GM12878 (cell line): ENCODE measurements around the gene SEMA4A. TPM values are rescaled to one million over a fixed set of nuclear protein-coding genes. Genes with fewer than 3 reads are reported as not detected.

ENCODE experiments used
- ATAC-seq: fragments of 200-7000 bp; cut with Tn5 transposase; 3 replicates; pipeline ENCODE4 v1.9.1; 2020; ENCODE audit warnings: mild to moderate bottlenecking, moderate library complexity
- BruUV-seq: library from RNA; stranded (reverse); fragments of 400-500 nt; replicated peaks from 2 replicates; lab custom pipeline; 2021; lab: Mats Ljungman, UMichigan
- CTCF ChIA-PET: fragments of 300-600 bp; sonication (Branson Sonifier 250); formaldehyde crosslinking; extraction: SDS; loops from one replicate; lab custom pipeline; 2021; ENCODE audit warnings: inconsistent platforms; lab: Yijun Ruan, JAX
- POLR2A ChIA-PET: fragments of 350-600 bp; formaldehyde crosslinking; extraction: SDS; loops from one replicate; lab custom pipeline; 2021; ENCODE audit warnings: inconsistent platforms; lab: Charles Lee
- RAD21 ChIA-PET: fragments of 300-600 bp; sonication (Branson Sonifier 250); formaldehyde crosslinking; loops from one replicate; lab custom pipeline; 2023; ENCODE audit warnings: antibody characterized with exemption; ENCODE audit not compliant: unreplicated experiment; lab: Charles Lee
- SMC1A ChIA-PET: fragments of 300-600 bp; sonication (Branson Sonifier 250); formaldehyde crosslinking; loops from one replicate; lab custom pipeline; 2023; ENCODE audit not compliant: unreplicated experiment, uncharacterized antibody; lab: Charles Lee
- DNase-seq: peaks from one replicate; pipeline ENCODE4 v3.0.0-alpha.2; 2011; ENCODE audit warnings: low read depth, low spot score
- FAIRE-seq: peaks from 3 replicates; lab custom pipeline; 2011; peaks lifted over from hg19 to GRCh38; lab: Jason Lieb, UNC
- H2AFZ ChIP-seq: 2 replicates; pipeline ENCODE4 v1.6.0; 2011; ENCODE audit warnings: low read depth, low read length, control low read depth; ENCODE audit not compliant: control insufficient read depth
- H3K27ac ChIP-seq: 2 replicates; pipeline ENCODE4 v1.5.1; 2011; ENCODE audit warnings: control low read depth; ENCODE audit not compliant: control insufficient read depth, insufficient read depth
- H3K27me3 ChIP-seq, 2 experiments: replicated peaks in 1 of 2; 2 replicates each; pipeline versions ENCODE4 v1.6.0 to v1.6.1; 2011; ENCODE audit warnings: low read length in 1 of 2; ENCODE audit not compliant: control insufficient read depth in 2 of 2, insufficient read depth in 2 of 2
- H3K36me3 ChIP-seq, 2 experiments: 2 replicates each; pipeline ENCODE4 v1.5.1; 2011; ENCODE audit warnings: low read length in 1 of 2; ENCODE audit not compliant: control insufficient read depth in 2 of 2, insufficient read depth in 2 of 2
- H3K4me1 ChIP-seq: 2 replicates; pipeline ENCODE4 v1.6.1; 2011; ENCODE audit warnings: mild to moderate bottlenecking, low read length, moderate library complexity, mixed read lengths; ENCODE audit not compliant: control insufficient read depth, insufficient read depth
- H3K4me2 ChIP-seq: 2 replicates; pipeline ENCODE4 v1.6.0; 2011; ENCODE audit warnings: control low read depth; ENCODE audit not compliant: control insufficient read depth, insufficient read depth
- H3K4me3 ChIP-seq: fragments of 200-600 bp; sonication (generic); 2 replicates; pipeline ENCODE4 v1.5.1; 2016
- H3K79me2 ChIP-seq: 2 replicates; pipeline ENCODE4 v1.6.0; 2011; ENCODE audit warnings: low read length; ENCODE audit not compliant: control insufficient read depth, insufficient read depth
- H3K9ac ChIP-seq: 2 replicates; pipeline ENCODE4 v1.8.0; 2011; ENCODE audit warnings: low read length, control low read depth, mixed read lengths; ENCODE audit not compliant: control insufficient read depth, insufficient read depth
- H3K9me3 ChIP-seq: replicated peaks from 3 replicates; pipeline ENCODE4 v1.5.1; 2011; ENCODE audit warnings: mild to moderate bottlenecking, low read length; ENCODE audit not compliant: control insufficient read depth, insufficient read depth
- H4K20me1 ChIP-seq: 2 replicates; pipeline ENCODE4 v1.6.0; 2011; ENCODE audit not compliant: control insufficient read depth, insufficient read depth
- ETV6 ChIP-seq, 2 experiments: fragments of 450-650 bp in 1 of 2; IDR thresholded peaks in 1 of 2; conservative IDR thresholded peaks in 1 of 2; 2 replicates each; pipeline ENCODE4 v1.6.1; 2014; ENCODE audit warnings: antibody characterized with exemption in 1 of 2, borderline replicate concordance in 1 of 2, low read depth in 1 of 2, mild to moderate bottlenecking in 1 of 2, moderate library complexity in 1 of 2
- HDGF ChIP-seq: fragments of 450-650 bp; IDR thresholded peaks from 2 replicates; pipeline ENCODE4 v1.6.1; 2016; ENCODE audit warnings: antibody characterized with exemption
- IKZF1 ChIP-seq: fragments of 450-650 bp; conservative IDR thresholded peaks from 2 replicates; pipeline ENCODE4 v1.6.1; 2017; ENCODE audit warnings: antibody characterized with exemption, mild to moderate bottlenecking
- IKZF2 ChIP-seq, 2 experiments: fragments of 450-650 bp; IDR thresholded peaks; 2 replicates each; pipeline ENCODE4 v1.6.1; 2017; ENCODE audit warnings: mild to moderate bottlenecking in 2 of 2, moderate library complexity in 2 of 2
- MTA2 ChIP-seq: fragments of 450-650 bp; IDR thresholded peaks from 2 replicates; pipeline ENCODE4 v1.6.1; 2016; ENCODE audit warnings: low read depth, mild to moderate bottlenecking, moderate library complexity
- RUNX3 ChIP-seq: IDR thresholded peaks from 2 replicates; pipeline ENCODE4 v1.6.1; 2012; ENCODE audit warnings: low read length, inconsistent platforms
- SIN3A ChIP-seq: IDR thresholded peaks from 2 replicates; pipeline ENCODE4 v1.6.1; 2012; ENCODE audit warnings: low read depth, low read length, improper control_type of control experiment
- SPI1 ChIP-seq: IDR thresholded peaks from 2 replicates; pipeline ENCODE4 v1.6.1; 2011; ENCODE audit warnings: low read depth, mild to moderate bottlenecking, low read length, moderate library complexity, borderline replicate concordance; ENCODE audit not compliant: insufficient read depth
- WGBS: methylation state at CpG from one replicate; pipeline ENCODE4 v1.1.6; 2016; ENCODE audit warnings: low lambda C conversion rate; ENCODE audit not compliant: insufficient replicate concordance, insufficient coverage; ENCODE audit errors: missing lambda C conversion rate; 5-methylcytosine and 5-hydroxymethylcytosine counted together
- in situ Hi-C: fragments of 300-500 bp; cut with MboI; formaldehyde crosslinking; loops from 9 replicates; pipeline ENCODE4 v1.14.3; 2018; ENCODE audit warnings: mixed read lengths
- intact Hi-C: fragments of 100-400 bp; cut with micrococcal nuclease; formaldehyde crosslinking; loops from one replicate; pipeline ENCODE4 v1.14.2; 2022; ENCODE audit not compliant: unreplicated experiment
- polyA plus RNA-seq, 11 experiments: library from polyadenylated mRNA; depleted of rRNA in 4 of 11; unstranded in 6 of 11; stranded (reverse) in 5 of 11; fragments of >200 nt; fragmentation: Nextera tagmentation in 4 of 11; fragmentation: Illumina TruSeq in 1 of 11; extraction: Ambion mirVana in 4 of 11; extraction: Trizol in 1 of 11; gene quantifications; 1 replicate in 1 of 11; 2 replicates in 10 of 11; pipeline versions ENCODE4 v1.2.1 to v1.2.3, GENCODE V29; 2011 to 2016; ENCODE audit warnings: inconsistent platforms in 2 of 11, missing spikeins in 2 of 11, low read depth in 1 of 11
- total RNA-seq, 4 experiments: library from RNA; depleted of rRNA in 3 of 4; stranded (reverse); fragments of >200 nt in 3 of 4; fragmentation: Illumina TruSeq in 1 of 4; extraction: Trizol in 1 of 4; gene quantifications; 2 replicates each; pipeline versions ENCODE4 v1.2.1 to v1.2.3, GENCODE V29; 2013 to 2021
- TF ChIP-seq, protein P1 (sequence below): IDR thresholded peaks from 2 replicates; pipeline ENCODE4 v1.6.1; 2011; ENCODE audit warnings: low read depth, low read length, improper control_type of control experiment, borderline replicate concordance

SEMA4A gene
- total and polyA plus RNA-seq, 10 of the 15 experiments (the other 5 are each of a cell fraction or from before 2014, with no cell fraction given) = 2.6 to 64.2 (median 32.8) TPM

DNA sequence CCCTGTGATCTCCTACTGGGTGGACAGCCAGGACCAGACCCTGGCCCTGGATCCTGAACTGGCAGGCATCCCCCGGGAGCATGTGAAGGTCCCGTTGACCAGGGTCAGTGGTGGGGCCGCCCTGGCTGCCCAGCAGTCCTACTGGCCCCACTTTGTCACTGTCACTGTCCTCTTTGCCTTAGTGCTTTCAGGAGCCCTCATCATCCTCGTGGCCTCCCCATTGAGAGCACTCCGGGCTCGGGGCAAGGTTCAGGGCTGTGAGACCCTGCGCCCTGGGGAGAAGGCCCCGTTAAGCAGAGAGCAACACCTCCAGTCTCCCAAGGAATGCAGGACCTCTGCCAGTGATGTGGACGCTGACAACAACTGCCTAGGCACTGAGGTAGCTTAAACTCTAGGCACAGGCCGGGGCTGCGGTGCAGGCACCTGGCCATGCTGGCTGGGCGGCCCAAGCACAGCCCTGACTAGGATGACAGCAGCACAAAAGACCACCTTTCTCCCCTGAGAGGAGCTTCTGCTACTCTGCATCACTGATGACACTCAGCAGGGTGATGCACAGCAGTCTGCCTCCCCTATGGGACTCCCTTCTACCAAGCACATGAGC, 23.3 kb downstream of the SEMA4A start (continued):
- no peak for TF ChIP-seq SIN3A

DNA sequence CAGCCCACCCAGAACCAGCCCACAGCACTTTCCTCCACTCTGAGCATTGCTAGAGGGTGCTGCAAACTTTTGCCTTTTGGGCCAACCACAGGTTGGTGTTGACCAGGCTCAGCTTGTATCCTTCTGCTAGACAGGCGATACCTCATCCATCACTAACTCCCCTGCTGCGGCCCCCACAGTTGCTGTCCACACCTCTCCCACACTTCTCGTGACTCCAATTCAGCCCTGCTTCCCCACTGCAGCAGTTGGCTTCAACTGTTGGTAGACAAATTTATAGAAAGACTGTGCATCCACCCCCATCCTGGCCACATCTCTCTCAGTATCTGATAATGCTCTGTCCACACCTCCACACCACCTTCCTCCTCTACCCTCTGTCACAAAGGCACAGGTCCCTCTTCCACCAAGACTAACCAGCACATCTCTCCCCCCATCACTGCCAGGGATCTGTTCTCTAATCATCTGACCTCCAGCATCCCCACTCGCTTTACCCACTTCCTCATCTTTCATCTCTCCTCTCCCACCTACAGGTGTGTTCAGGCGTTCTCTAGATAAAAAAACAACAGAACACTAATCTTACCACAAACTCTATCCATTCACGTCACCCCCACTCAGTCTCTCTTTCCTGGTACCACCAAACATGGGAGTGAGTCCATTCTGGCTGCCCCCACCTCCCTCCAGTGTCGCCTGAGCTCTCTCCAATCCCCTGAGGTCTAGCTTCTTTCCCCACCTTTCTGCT, 24.7 kb downstream of the SEMA4A start:
- SMC1A ChIA-PET = no interaction called here
- intact Hi-C loops = no loop called here
- FAIRE-seq = no peak
- no peak for DNase-seq
- CTCF ChIA-PET = interaction anchor here (1.1 kb wide), 1 partner anchor 35 kb away, joined by 3 read pairs; no protein-coding TSS in a partner anchor
- Histone ChIP-seq H3K9ac (no peak overlapping the region), H3K36me3 (peaks cover 6 to 20% of the 10 kb centered on the region in 2 experiments), H3K4me3 (no peak overlapping the region), H3K27ac (no peak overlapping the region), H3K4me2 (no peak overlapping the region), H3K9me3 (no peaks in the 10 kb centered on the region), H3K79me2 (no peaks in the 10 kb centered on the region), H3K27me3 (no peaks in the 10 kb centered on the region), H4K20me1 (no peaks in the 10 kb centered on the region), H2AFZ (no peak overlapping the region)
- in situ Hi-C loops = no loop called here
- no TSS peak for BruUV-seq
- peak; percentile 17 for ATAC-seq
- POLR2A ChIA-PET = interaction anchor here (0.5 to 1.1 kb wide), 4 partner anchors 14 to 40 kb away, joined by 3 to 4 read pairs (median 3); no protein-coding TSS in a partner anchor
- peak; percentile 72; the same call in 1 of the 2 replicates for TF ChIP-seq SPI1
- peak in 1 of 2 experiments; percentile 23; a peak in 2 of 4 replicates for TF ChIP-seq IKZF2 (IDR thresholded peaks at IDR 0.05)
- TF ChIP-seq ETV6 (conservative IDR thresholded peaks at IDR 0.05 in 1 of 2, IDR thresholded peaks at IDR 0.05 in 1 of 2; ENCODE audit: borderline replicate concordance in 1 of 2, low read depth in 1 of 2) = no peak
- TF ChIP-seq HDGF = peak; percentile 34; the same call in 1 of the 2 replicates
- 0 out of 2 replicates have a peak, but pooled peaks have one; percentile 22 for TF ChIP-seq IKZF1
- 0 out of 2 replicates have a peak, but pooled peaks have one; percentile 16 for TF ChIP-seq RUNX3
- TF ChIP-seq MTA2 = 0 out of 2 replicates have a peak, but pooled peaks have one; percentile 16
- TF ChIP-seq, protein P1, sequence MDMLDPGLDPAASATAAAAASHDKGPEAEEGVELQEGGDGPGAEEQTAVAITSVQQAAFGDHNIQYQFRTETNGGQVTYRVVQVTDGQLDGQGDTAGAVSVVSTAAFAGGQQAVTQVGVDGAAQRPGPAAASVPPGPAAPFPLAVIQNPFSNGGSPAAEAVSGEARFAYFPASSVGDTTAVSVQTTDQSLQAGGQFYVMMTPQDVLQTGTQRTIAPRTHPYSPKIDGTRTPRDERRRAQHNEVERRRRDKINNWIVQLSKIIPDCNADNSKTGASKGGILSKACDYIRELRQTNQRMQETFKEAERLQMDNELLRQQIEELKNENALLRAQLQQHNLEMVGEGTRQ = no peak
- TF ChIP-seq, all 136 proteins: peak for 6
- WGBS = 65% methylated on average over 7 of the region's 7 CpGs
- RAD21 ChIA-PET = interaction anchor here (0.6 kb wide), 1 partner anchor 47 kb away, joined by 3 read pairs; no protein-coding TSS in a partner anchor
- H3K4me1 ChIP-seq = no peaks in the 10 kb centered on the region; the same call in 1 of the 2 replicates
